Testis (tissue), 2 donors: ENCODE data around the gene GJA8.
"Not testable (repeated sequence)": the region's sequence is repeated elsewhere in the genome, so short reads cannot be mapped to it uniquely, and the experiment has no call there.

Experiments used
- POLR2A ChIP-seq: fragments of 450-650 bp; IDR thresholded peaks from one replicate; pipeline ENCODE4 v1.6.1; 2017; ENCODE audit warnings: antibody characterized with exemption, mild to moderate bottlenecking, moderate library complexity
- TF ChIP-seq, protein P1 (sequence below), 3 experiments: fragments of 450-650 bp in 2 of 3; fragments of 200-600 bp in 1 of 3; sonication (generic) in 1 of 3; IDR thresholded peaks; one replicate each; pipeline ENCODE4 v1.5.1; 2016 to 2019; ENCODE audit warnings: antibody characterized with exemption in 3 of 3, mild to moderate bottlenecking in 2 of 3, moderate library complexity in 1 of 3

DNA sequence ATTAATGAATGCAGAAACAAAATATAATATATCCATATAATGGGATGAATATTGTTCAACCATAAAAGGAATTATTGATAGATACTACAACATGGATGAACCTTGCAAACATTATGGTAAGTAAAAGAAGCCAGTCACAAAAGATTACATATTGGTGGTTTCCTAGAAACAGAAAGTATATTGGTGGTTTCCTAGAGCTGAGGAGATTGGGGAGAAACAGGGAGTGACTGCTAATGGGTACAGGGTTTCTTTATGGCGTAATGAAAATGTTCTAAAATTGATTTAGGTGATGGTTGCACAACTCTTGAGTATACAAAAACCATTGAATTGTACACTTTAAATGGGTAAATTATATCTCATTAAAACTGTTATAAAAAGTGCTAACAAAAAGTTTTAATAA, 40.0 kb downstream of the GJA8 start:
- TF ChIP-seq, protein P1, sequence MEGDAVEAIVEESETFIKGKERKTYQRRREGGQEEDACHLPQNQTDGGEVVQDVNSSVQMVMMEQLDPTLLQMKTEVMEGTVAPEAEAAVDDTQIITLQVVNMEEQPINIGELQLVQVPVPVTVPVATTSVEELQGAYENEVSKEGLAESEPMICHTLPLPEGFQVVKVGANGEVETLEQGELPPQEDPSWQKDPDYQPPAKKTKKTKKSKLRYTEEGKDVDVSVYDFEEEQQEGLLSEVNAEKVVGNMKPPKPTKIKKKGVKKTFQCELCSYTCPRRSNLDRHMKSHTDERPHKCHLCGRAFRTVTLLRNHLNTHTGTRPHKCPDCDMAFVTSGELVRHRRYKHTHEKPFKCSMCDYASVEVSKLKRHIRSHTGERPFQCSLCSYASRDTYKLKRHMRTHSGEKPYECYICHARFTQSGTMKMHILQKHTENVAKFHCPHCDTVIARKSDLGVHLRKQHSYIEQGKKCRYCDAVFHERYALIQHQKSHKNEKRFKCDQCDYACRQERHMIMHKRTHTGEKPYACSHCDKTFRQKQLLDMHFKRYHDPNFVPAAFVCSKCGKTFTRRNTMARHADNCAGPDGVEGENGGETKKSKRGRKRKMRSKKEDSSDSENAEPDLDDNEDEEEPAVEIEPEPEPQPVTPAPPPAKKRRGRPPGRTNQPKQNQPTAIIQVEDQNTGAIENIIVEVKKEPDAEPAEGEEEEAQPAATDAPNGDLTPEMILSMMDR (IDR thresholded peaks at IDR 0.05): not testable (repeated sequence)
- TF ChIP-seq POLR2A: not testable (repeated sequence)
